Sigmoid colon (tissue), 7 donors: Measurements from ENCODE around the gene PLEKHH1. TPM values are rescaled to one million over a fixed set of nuclear protein-coding genes. Genes with fewer than 3 reads are reported as not detected.

ENCODE experiments used
- DNase-seq: peaks from one replicate; pipeline ENCODE4 v3.0.0-alpha.2; 2019
- H3K27ac ChIP-seq, 4 donors: fragments of 200-600 bp; sonication (generic); one replicate each; pipeline ENCODE4 v1.5.1; 2016 to 2019; ENCODE audit warnings: mild to moderate bottlenecking in 1 of 4
- H3K27me3 ChIP-seq, 3 donors: fragments of 200-600 bp; sonication (generic); one replicate each; pipeline ENCODE4 v1.5.1; 2019; ENCODE audit warnings: mild to moderate bottlenecking in 1 of 3
- H3K36me3 ChIP-seq, 4 donors: fragments of 200-600 bp; sonication (generic); one replicate each; pipeline ENCODE4 v1.5.1; 2016 to 2019
- H3K4me1 ChIP-seq, 4 donors: fragments of 200-600 bp; sonication (generic); one replicate each; pipeline ENCODE4 v1.5.1; 2017 to 2019
- H3K4me3 ChIP-seq, 4 donors: fragments of 200-600 bp; sonication (generic); one replicate each; pipeline ENCODE4 v1.5.1; 2017 to 2019; ENCODE audit warnings: mild to moderate bottlenecking in 2 of 4, moderate library complexity in 1 of 4
- H3K9me3 ChIP-seq, 4 donors: fragments of 200-600 bp in 3 of 4; sonication (generic) in 3 of 4; one replicate each; pipeline versions ENCODE4 v1.5.1 to v1.6.1; 2013 to 2019
- CTCF ChIP-seq, 4 experiments: fragments of 450-650 bp in 3 of 4; fragments of 200-600 bp in 1 of 4; IDR thresholded peaks; one replicate each; pipeline ENCODE4 v1.5.1; 2016 to 2019; ENCODE audit warnings: antibody characterized with exemption in 4 of 4, mild to moderate bottlenecking in 3 of 4, moderate library complexity in 2 of 4
- EP300 ChIP-seq, 4 donors: sonication (generic); formaldehyde crosslinking; IDR thresholded peaks; one replicate each; pipeline ENCODE4 v1.6.1; 2017; ENCODE audit warnings: antibody characterized with exemption in 4 of 4
- POLR2A ChIP-seq, 2 donors: fragments of 450-650 bp; IDR thresholded peaks; one replicate each; pipeline ENCODE4 v1.6.1; 2016; ENCODE audit warnings: antibody characterized with exemption in 2 of 2, mild to moderate bottlenecking in 2 of 2, moderate library complexity in 2 of 2
- POLR2AphosphoS5 ChIP-seq, 4 donors: sonication (generic); formaldehyde crosslinking; IDR thresholded peaks; one replicate each; pipeline ENCODE4 v1.6.1; 2017; ENCODE audit warnings: antibody characterized with exemption in 4 of 4
- WGBS, 2 donors: extraction: QIAGEN DNeasy Blood & Tissue Kit; methylation state at CpG; one replicate each; pipeline ENCODE4 v1.1.7; 2013; 5-methylcytosine and 5-hydroxymethylcytosine counted together
- intact Hi-C: fragments of 100-400 bp; cut with DNase I; formaldehyde crosslinking; loops from one replicate; pipeline ENCODE4 v1.15.1; 2023
- polyA plus RNA-seq, 3 donors: library from polyadenylated mRNA; stranded (reverse); fragments of 200-250 nt; gene quantifications; one replicate each; pipeline ENCODE4 v1.2.3, GENCODE V29; 2013
- total RNA-seq, 4 donors: library from RNA; depleted of rRNA; stranded (reverse); fragments of >200 nt; gene quantifications; one replicate each; pipeline ENCODE4 v1.1.0, GENCODE V29; 2016
- donor health status: healthy with polysubstance abuse.
- donor health status: Bipolar disorder and iron deficiency.
- donor health status: healthy.

Gene PLEKHH1
- 1 to 10 TPM; 2.0 to 8.0 (median 2.9) TPM for total RNA-seq
- polyA plus RNA-seq: 10 to 100 TPM; 10.8 to 25.3 (median 12.3) TPM

GRCh38 chr14:67532998-67533753 lies at the start of gene PLEKHH1:
Gene PLEKHH1 (plus strand): TSS chr14:67533290. CDS start chr14:67541868, 8,578 bp downstream.
- intact Hi-C loops: no loop called here
- H3K27ac ChIP-seq: peak within 1 kb of the TSS; percentile 62 to 73 (median 72)
- H3K27me3 ChIP-seq: no peaks in the 10 kb centered on the region
- 0 to 1% methylated on average over 86 of the region's 86 CpGs for WGBS, 2 donors
- peaks cover 0 to 18% (median 6%) of the 10 kb centered on the region in 4 donors for H3K4me1 ChIP-seq
- TF ChIP-seq POLR2AphosphoS5 (IDR thresholded peaks at IDR 0.05): peak in 3 of 4 donors; percentile 43 to 68 (median 48)
- no peak for TF ChIP-seq EP300 (IDR thresholded peaks at IDR 0.05)
- peak in 1 of 2 donors; percentile 59 for TF ChIP-seq POLR2A (IDR thresholded peaks at IDR 0.05)
- no peak for TF ChIP-seq CTCF (IDR thresholded peaks at IDR 0.05)
- DNase-seq: peak; percentile 89
- H3K4me3 ChIP-seq: peak within 1 kb of the TSS; percentile 38 to 83 (median 68)
- no peaks in the 10 kb centered on the region for H3K9me3 ChIP-seq
- H3K36me3 ChIP-seq: no peaks in the 10 kb centered on the region

- no peaks in the 10 kb centered on the region for H3K4me1 ChIP-seq
- TF ChIP-seq POLR2AphosphoS5 (IDR thresholded peaks at IDR 0.05) (no peak), POLR2A (IDR thresholded peaks at IDR 0.05) (no peak), CTCF (IDR thresholded peaks at IDR 0.05) (no peak), EP300 (IDR thresholded peaks at IDR 0.05) (no peak)
- no peaks in the 10 kb centered on the region for H3K9me3 ChIP-seq
- DNase-seq: no peak
- 89 to 92% methylated on average over 8 of the region's 8 CpGs for WGBS, 2 donors
- no peak overlapping the region for H3K27ac ChIP-seq
- no peak overlapping the region for H3K4me3 ChIP-seq
- H3K36me3 ChIP-seq: no peaks in the 10 kb centered on the region
- intact Hi-C loops: no loop called here
- H3K27me3 ChIP-seq: no peaks in the 10 kb centered on the region
These were observed 49.4 kb upstream of the PLEKHH1 start for GRCh38 chr14:67483579-67484285.

GRCh38 chr14:67485501-67486095 lies 47.5 kb upstream of the PLEKHH1 start:
- Histone ChIP-seq H3K36me3 (no peaks in the 10 kb centered on the region), H3K27ac (no peak overlapping the region), H3K4me1 (no peaks in the 10 kb centered on the region), H3K27me3 (no peaks in the 10 kb centered on the region), H3K9me3 (no peaks in the 10 kb centered on the region), H3K4me3 (no peak overlapping the region)
- DNase-seq: no peak
- WGBS, 2 donors: 85 to 94% methylated on average over 4 of the region's 4 CpGs
- no peak for TF ChIP-seq POLR2A (IDR thresholded peaks at IDR 0.05)
- TF ChIP-seq POLR2AphosphoS5 (IDR thresholded peaks at IDR 0.05): no peak
- no peak for TF ChIP-seq CTCF (IDR thresholded peaks at IDR 0.05)
- no peak for TF ChIP-seq EP300 (IDR thresholded peaks at IDR 0.05)
- intact Hi-C loops: no loop called here

GRCh38 chr14:67486890-67487289 lies 46.2 kb upstream of the PLEKHH1 start:
- Histone ChIP-seq H3K27ac (no peak overlapping the region), H3K4me1 (no peaks in the 10 kb centered on the region), H3K36me3 (no peaks in the 10 kb centered on the region), H3K9me3 (no peaks in the 10 kb centered on the region), H3K27me3 (no peaks in the 10 kb centered on the region), H3K4me3 (no peak overlapping the region)
- intact Hi-C loops: no loop called here
- TF ChIP-seq POLR2A (IDR thresholded peaks at IDR 0.05): no peak
- TF ChIP-seq POLR2AphosphoS5 (IDR thresholded peaks at IDR 0.05): no peak
- no peak for TF ChIP-seq EP300 (IDR thresholded peaks at IDR 0.05)
- no peak for TF ChIP-seq CTCF (IDR thresholded peaks at IDR 0.05)
- DNase-seq: no peak
- WGBS, 2 donors: 92 to 94% methylated on average over 4 of the region's 4 CpGs
